ENCODE results near the gene DEFB126. TPM values are rescaled to one million over a fixed set of nuclear protein-coding genes. Genes with fewer than 3 reads are reported as not detected.

Gene DEFB126
- not detected in 2 replicates for total RNA-seq

GRCh38 chr20:142290-142689 is at the start of gene DEFB126:
Gene DEFB126, plus strand, starts transcription at chr20:142590. Its CDS starts 39 bp downstream, at chr20:142629.

DNA sequence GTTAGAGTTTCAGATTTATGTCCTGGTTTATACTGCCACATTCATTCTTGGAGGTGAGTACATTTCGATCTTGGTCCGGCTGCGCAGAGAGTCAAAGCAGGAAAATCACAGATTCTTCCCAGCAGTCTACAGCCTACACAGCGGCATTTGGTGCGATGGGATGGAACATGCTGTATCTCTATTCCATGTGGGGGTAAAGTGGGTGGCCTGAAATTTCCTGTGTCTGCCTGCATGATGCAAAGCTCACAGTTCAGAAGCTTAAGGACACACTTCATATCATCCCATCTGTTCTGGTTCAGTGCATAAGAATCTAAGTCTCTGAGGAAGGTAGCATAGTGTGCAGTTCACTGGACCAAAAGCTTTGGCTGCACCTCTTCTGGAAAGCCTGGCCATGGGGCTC is 14.8 kb downstream of the DEFB126 start, which contains the start of gene DEFB127:
Gene DEFB127 (plus strand): TSS at position 301 of the 400 bp plus-strand sequence. CDS start 91 bp downstream, at position 392.

GRCh38 chr20:189611-190010 is 47.2 kb downstream of the DEFB126 start, which contains the start of gene DEFB128:
Gene DEFB128, minus strand, starts transcription at chr20:189711. Its CDS starts 88 bp downstream, at chr20:189623.

Other genes starting within 250 kb of the DEFB126 start
- gene DEFB125, start 54.9 kb upstream of the DEFB126 start, total RNA-seq: not detected in 2 replicates
- gene DEFB127, start 14.9 kb downstream of the DEFB126 start, total RNA-seq: not detected in 2 replicates
- gene DEFB128, start 47.1 kb downstream of the DEFB126 start, total RNA-seq: not detected in 2 replicates
- gene DEFB129, start 84.7 kb downstream of the DEFB126 start, total RNA-seq: not detected in 2 replicates
- gene DEFB132, start 115.1 kb downstream of the DEFB126 start, total RNA-seq: not detected in 2 replicates
- 2.2 and 3.7 TPM in 2 replicates for gene C20orf96, start 148.2 kb downstream of the DEFB126 start, total RNA-seq
- 7.9 and 9.5 TPM in 2 replicates for gene ZCCHC3, start 155.0 kb downstream of the DEFB126 start, total RNA-seq
- gene SOX12, start 183.0 kb downstream of the DEFB126 start, total RNA-seq: 1.6 and 2.7 TPM in 2 replicates
- gene NRSN2, start 204.5 kb downstream of the DEFB126 start, total RNA-seq: 13.3 and 15.9 TPM in 2 replicates
- 14.5 and 15.5 TPM in 2 replicates for gene TRIB3, start 238.2 kb downstream of the DEFB126 start, total RNA-seq

All from aortic smooth muscle cell (primary cell).